ENCODE data around the gene IQCM. TPM values are rescaled to one million over a fixed set of nuclear protein-coding genes. Genes with fewer than 3 reads are reported as not detected.

IQCM gene
- total and polyA plus RNA-seq, 2 donors (not counting 3 experiments of a cell fraction or from before 2014, with no cell fraction given), result not detected

DNA sequence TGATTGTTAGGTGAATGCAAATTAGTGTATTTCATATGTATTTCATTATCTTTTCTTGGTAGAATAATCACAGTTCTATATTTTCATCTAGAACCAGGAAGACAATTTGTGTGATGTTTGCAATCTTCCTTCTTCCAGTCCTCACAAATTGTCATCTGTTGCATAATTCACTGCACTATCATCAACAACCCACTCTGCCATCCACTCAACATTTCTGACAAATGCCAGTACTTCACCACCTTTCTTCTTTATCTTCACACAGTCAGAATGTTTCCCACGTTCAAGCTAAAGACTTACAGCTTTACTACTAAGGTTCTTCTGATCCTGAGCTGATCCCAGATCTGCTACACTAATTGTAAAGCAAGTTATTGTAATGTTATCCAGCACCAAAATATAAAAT, 107.8 kb downstream of the IQCM start:
- ChIA-PET CTCF (no interaction called here), POLR2A (no interaction called here)
- H3K27ac ChIP-seq (ENCODE audit: insufficient read depth, low read depth, low read length), result no peak overlapping the region
- dilution Hi-C loops (cut with MboI; ENCODE audit: extremely low pct_ligation_motif_present, low sequenced_read_pairs), result no loop called here
- H3K9me1 ChIP-seq (replicated peaks; ENCODE audit: control insufficient read depth, extremely low read depth, insufficient read depth, low read length), result no peaks in the 10 kb centered on the region
- FAIRE-seq (no peak), DNase-seq (ENCODE audit: low read depth, low spot score) (peak; percentile 9)
- H3K4me1 ChIP-seq (ENCODE audit: control insufficient read depth, extremely low read depth, insufficient read depth, low read length), result peaks cover 7% of the 10 kb centered on the region
- H3K79me2 ChIP-seq (ENCODE audit: control insufficient read depth, insufficient read depth, low read length), result no peaks in the 10 kb centered on the region
- TF ChIP-seq EZH2 (IDR thresholded peaks at IDR 0.05; ENCODE audit: borderline replicate concordance, low read depth, low read length, severe bottlenecking), result no peak
- intact Hi-C loops (cut with micrococcal nuclease), result loop anchor here (1.0 kb wide), 1 partner anchor 115 kb away; no protein-coding TSS in a partner anchor
- no peaks in the 10 kb centered on the region for H3K27me3 ChIP-seq (ENCODE audit: control insufficient read depth in 2 of 2, insufficient read depth in 2 of 2, low read length in 2 of 2)
- no peak overlapping the region for H3K4me3 ChIP-seq (replicated peaks in 1 of 3; ENCODE audit: insufficient read depth in 1 of 3, low read depth in 1 of 3, low read length in 3 of 3)
- H3K36me3 ChIP-seq (ENCODE audit: control insufficient read depth in 2 of 2, extremely low read depth in 1 of 2, insufficient read depth in 2 of 2, low read length in 2 of 2), result no peaks in the 10 kb centered on the region
- H2AFZ ChIP-seq (ENCODE audit: low read depth, low read length), result no peak overlapping the region
- no TSS peak for BruUV-seq (replicated peaks)
- no peak overlapping the region for H3K4me2 ChIP-seq (ENCODE audit: insufficient read depth, low read length)
- no peaks in the 10 kb centered on the region for H3K9me3 ChIP-seq (replicated peaks; ENCODE audit: control insufficient read depth, insufficient read depth, low read length)
- no peak overlapping the region for H3K9ac ChIP-seq (replicated peaks; ENCODE audit: extremely low read depth, insufficient read depth, low read length)
- H4K20me1 ChIP-seq (replicated peaks; ENCODE audit: control insufficient read depth, extremely low read depth, insufficient read depth, low read length), result no peaks in the 10 kb centered on the region

DNA sequence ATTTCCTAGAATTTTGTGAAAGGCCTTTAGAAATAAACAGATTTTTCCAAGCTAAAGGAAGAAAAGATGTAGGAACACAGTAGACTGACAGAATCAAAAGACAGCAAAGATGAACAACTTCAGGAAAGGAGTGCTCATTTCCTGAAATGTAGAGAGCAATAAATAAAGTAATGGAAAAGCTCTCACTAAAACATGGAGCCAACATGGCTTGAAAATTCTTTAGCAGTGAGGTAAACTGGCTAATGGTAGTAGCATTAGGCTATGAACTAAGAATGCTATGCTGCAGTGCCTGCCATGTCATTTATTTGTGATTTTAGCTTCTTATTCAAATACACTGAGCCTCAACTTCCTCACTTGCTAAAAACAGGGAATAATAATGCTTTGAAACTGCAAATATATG, 108.7 kb downstream of the IQCM start:
- intact Hi-C loops (cut with micrococcal nuclease), result no loop called here
- CTCF ChIA-PET, result no interaction called here

More for the DNA sequence above, 108.7 kb downstream of the IQCM start:
- dilution Hi-C loops (cut with MboI; ENCODE audit: extremely low pct_ligation_motif_present, low sequenced_read_pairs), result no loop called here
- H3K4me1 ChIP-seq (ENCODE audit: control insufficient read depth, extremely low read depth, insufficient read depth, low read length), result peaks cover 7% of the 10 kb centered on the region
- no peaks in the 10 kb centered on the region for H3K36me3 ChIP-seq (ENCODE audit: control insufficient read depth in 2 of 2, extremely low read depth in 1 of 2, insufficient read depth in 2 of 2, low read length in 2 of 2)
- no peaks in the 10 kb centered on the region for H3K9me3 ChIP-seq (replicated peaks; ENCODE audit: control insufficient read depth, insufficient read depth, low read length)
- H3K27me3 ChIP-seq (ENCODE audit: control insufficient read depth in 2 of 2, insufficient read depth in 2 of 2, low read length in 2 of 2), result no peaks in the 10 kb centered on the region
- peak overlapping the region; percentile 7 for H3K27ac ChIP-seq (ENCODE audit: insufficient read depth, low read depth, low read length)
- H4K20me1 ChIP-seq (replicated peaks; ENCODE audit: control insufficient read depth, extremely low read depth, insufficient read depth, low read length), result no peaks in the 10 kb centered on the region
- peak; percentile 13 for TF ChIP-seq FOS (IDR thresholded peaks at IDR 0.05; ENCODE audit: borderline replicate concordance, insufficient read depth, low read length)
- no peak for TF ChIP-seq CTCF (IDR thresholded peaks at IDR 0.05; ENCODE audit: extremely low read depth in 1 of 2, insufficient read depth in 1 of 2, low read depth in 1 of 2, low read length in 2 of 2)
- no peaks in the 10 kb centered on the region for H3K79me2 ChIP-seq (ENCODE audit: control insufficient read depth, insufficient read depth, low read length)
- no TSS peak for BruUV-seq (replicated peaks)
- DNase-seq (ENCODE audit: low read depth, low spot score) (peak; percentile 76), FAIRE-seq (no peak)
- no peak overlapping the region for H3K9ac ChIP-seq (replicated peaks; ENCODE audit: extremely low read depth, insufficient read depth, low read length)
- no peaks in the 10 kb centered on the region for H3K9me1 ChIP-seq (replicated peaks; ENCODE audit: control insufficient read depth, extremely low read depth, insufficient read depth, low read length)
- H3K4me3 ChIP-seq (replicated peaks in 1 of 3; ENCODE audit: insufficient read depth in 1 of 3, low read depth in 1 of 3, low read length in 3 of 3), result no peak overlapping the region
- peak overlapping the region; percentile 11 for H3K4me2 ChIP-seq (ENCODE audit: insufficient read depth, low read length)
- H2AFZ ChIP-seq (ENCODE audit: low read depth, low read length), result peak overlapping the region; percentile 3
- POLR2A ChIA-PET, result no interaction called here
